WTC11 (cell line): ENCODE data around the gene COG6. TPM values are rescaled to one million over a fixed set of nuclear protein-coding genes. Genes with fewer than 3 reads are reported as not detected.

Source experiments
- ATAC-seq: fragments of 200-7000 bp; cut with Tn5 transposase; 2 replicates; pipeline ENCODE4 v1.10.0; 2021; ENCODE audit warnings: mild to moderate bottlenecking, moderate library complexity
- CTCF ChIA-PET: fragments of 300-600 bp; sonication (Branson Sonifier 250); formaldehyde crosslinking; loops from one replicate; lab custom pipeline; 2021; ENCODE audit warnings: antibody characterized with exemption; lab: Charles Lee
- POLR2A ChIA-PET: fragments of 350-600 bp; sonication (Branson Sonifier 250); formaldehyde crosslinking; loops from one replicate; lab custom pipeline; 2021; ENCODE audit warnings: antibody characterized with exemption; lab: Charles Lee
- DNase-seq: peaks from one replicate; pipeline ENCODE4 v3.0.0; 2021; ENCODE audit warnings: low spot score
- H3K27ac Mint-ChIP-seq: 2 replicates; pipeline ENCODE4 v1.8.0; 2021; ENCODE audit warnings: mixed read lengths
- H3K27me3 Mint-ChIP-seq: 2 replicates; pipeline ENCODE4 v1.8.0; 2021; ENCODE audit warnings: low read depth, mild to moderate bottlenecking, moderate library complexity, mixed read lengths
- H3K36me3 Mint-ChIP-seq: 2 replicates; pipeline ENCODE4 v1.8.0; 2021; ENCODE audit warnings: mixed read lengths
- H3K4me1 Mint-ChIP-seq: 2 replicates; pipeline ENCODE4 v1.8.0; 2022; ENCODE audit warnings: mixed read lengths
- H3K4me3 Mint-ChIP-seq: 2 replicates; pipeline ENCODE4 v1.8.0; 2021; ENCODE audit warnings: mild to moderate bottlenecking, moderate library complexity, mixed read lengths
- H3K9me3 Mint-ChIP-seq: 2 replicates; pipeline ENCODE4 v1.8.0; 2021; ENCODE audit warnings: mixed read lengths
- ATF1 ChIP-seq: sonication (generic); formaldehyde crosslinking; IDR thresholded peaks from 2 replicates; pipeline ENCODE4 v1.8.1; 2023; ENCODE audit warnings: mild to moderate bottlenecking, moderate library complexity, missing genetic modification reagents
- CREM ChIP-seq: sonication (generic); formaldehyde crosslinking; IDR thresholded peaks from 2 replicates; pipeline ENCODE4 v1.8.1; 2022; ENCODE audit warnings: mild to moderate bottlenecking, missing genetic modification reagents, moderate library complexity
- GRHL2 ChIP-seq: fragments of 250-450 bp; sonication (Bioruptor Pico); IDR thresholded peaks from 2 replicates; pipeline ENCODE4 v1.8.0; 2022; ENCODE audit warnings: mild to moderate bottlenecking, moderate library complexity; ENCODE audit not compliant: insufficient replicate concordance, severe bottlenecking
- JUN ChIP-seq: sonication (generic); formaldehyde crosslinking; IDR thresholded peaks from 2 replicates; pipeline ENCODE4 v1.8.0; 2023; ENCODE audit warnings: mild to moderate bottlenecking, missing genetic modification reagents
- NFE2L1 ChIP-seq: sonication (generic); formaldehyde crosslinking; IDR thresholded peaks from 2 replicates; pipeline ENCODE4 v1.8.1; 2023; ENCODE audit warnings: missing genetic modification reagents
- SOX15 ChIP-seq: fragments of 250-450 bp; sonication (Bioruptor Pico); IDR thresholded peaks from 2 replicates; pipeline ENCODE4 v1.9.0; 2021; ENCODE audit warnings: mild to moderate bottlenecking
- TCF7 ChIP-seq: sonication (generic); formaldehyde crosslinking; IDR thresholded peaks from 2 replicates; pipeline ENCODE4 v1.8.0; 2022; ENCODE audit warnings: mild to moderate bottlenecking, low read depth, missing genetic modification reagents, moderate library complexity
- TEAD1 ChIP-seq: sonication (generic); formaldehyde crosslinking; IDR thresholded peaks from 2 replicates; pipeline ENCODE4 v1.8.0; 2022; ENCODE audit warnings: mild to moderate bottlenecking, missing genetic modification reagents
- ZMAT4 ChIP-seq: fragments of 250-450 bp; sonication (Bioruptor Pico); IDR thresholded peaks from 2 replicates; pipeline ENCODE4 v1.9.0; 2021; ENCODE audit warnings: mild to moderate bottlenecking
- ZNF396 ChIP-seq: fragments of 250-450 bp; sonication (Bioruptor Pico); IDR thresholded peaks from 2 replicates; pipeline ENCODE4 v1.8.0; 2021; ENCODE audit warnings: mild to moderate bottlenecking, moderate library complexity, borderline replicate concordance
- ZNF512 ChIP-seq: sonication (generic); formaldehyde crosslinking; IDR thresholded peaks from 2 replicates; pipeline ENCODE4 v1.8.1; 2022; ENCODE audit warnings: missing genetic modification reagents, borderline replicate concordance
- ZSCAN18 ChIP-seq: fragments of 250-450 bp; sonication (Bioruptor Pico); IDR thresholded peaks from 2 replicates; pipeline ENCODE4 v2.1.2; 2022; ENCODE audit warnings: mild to moderate bottlenecking, moderate library complexity
- total RNA-seq: library from RNA; stranded (reverse); gene quantifications from 3 replicates; pipeline ENCODE4 v1.2.3, GENCODE V29; 2021
- TF ChIP-seq, protein P1 (sequence below): fragments of 250-450 bp; sonication (Bioruptor Pico); IDR thresholded peaks from 2 replicates; pipeline ENCODE4 v1.9.0; 2021; ENCODE audit warnings: moderate library complexity, mild to moderate bottlenecking, inconsistent platforms, borderline replicate concordance
- TF ChIP-seq, protein P2 (sequence below): fragments of 250-450 bp; sonication (Bioruptor Pico); conservative IDR thresholded peaks from 2 replicates; pipeline ENCODE4 v1.9.0; 2021; ENCODE audit warnings: mild to moderate bottlenecking
- TF ChIP-seq, protein P3 (sequence below): sonication (generic); formaldehyde crosslinking; IDR thresholded peaks from 2 replicates; pipeline ENCODE4 v1.8.1; 2022; ENCODE audit warnings: low read depth, mild to moderate bottlenecking, moderate library complexity, missing genetic modification reagents, borderline replicate concordance
- TF ChIP-seq, protein P4 (sequence below): sonication (generic); formaldehyde crosslinking; IDR thresholded peaks from 2 replicates; pipeline ENCODE4 v1.8.0; 2022; ENCODE audit warnings: missing genetic modification reagents

COG6 gene
- total RNA-seq, 1 experiment from 2014 or later: 23.0 TPM

- TF ChIP-seq, protein P1, sequence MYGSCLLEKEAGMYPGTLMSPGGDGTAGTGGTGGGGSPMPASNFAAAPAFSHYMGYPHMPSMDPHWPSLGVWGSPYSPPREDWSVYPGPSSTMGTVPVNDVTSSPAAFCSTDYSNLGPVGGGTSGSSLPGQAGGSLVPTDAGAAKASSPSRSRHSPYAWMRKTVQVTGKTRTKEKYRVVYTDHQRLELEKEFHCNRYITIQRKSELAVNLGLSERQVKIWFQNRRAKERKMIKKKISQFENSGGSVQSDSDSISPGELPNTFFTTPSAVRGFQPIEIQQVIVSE (CRISPR knock-in tag): no peak
- TF ChIP-seq ZSCAN18: no peak
These were observed 130.6 kb downstream of the COG6 start (continued) for GRCh38 chr13:39786091-39786490.

DNA sequence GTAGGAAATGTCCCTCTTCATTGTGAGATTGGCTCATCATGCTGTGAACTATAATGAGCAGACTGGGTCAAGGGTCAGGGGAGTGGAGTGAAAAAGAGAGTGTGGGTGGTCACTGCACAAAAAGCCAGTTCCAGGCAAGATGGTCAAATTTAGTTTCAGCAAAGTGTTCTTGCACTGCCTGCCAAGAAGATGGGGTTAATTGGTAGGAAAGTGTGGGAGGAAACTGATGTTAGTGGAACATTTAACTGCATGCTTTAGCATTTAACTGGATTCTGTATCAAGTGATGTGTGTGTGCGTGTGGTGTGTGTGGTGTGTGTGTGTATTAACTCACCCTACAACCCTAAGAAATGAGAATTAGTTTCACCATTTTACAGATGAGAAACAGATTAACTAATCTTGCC lies 131.6 kb downstream of the COG6 start:
- Mint-ChIP-seq H3K4me1 (peaks cover 35% of the 10 kb centered on the region), H3K36me3 (peaks cover 26% of the 10 kb centered on the region), H3K9me3 (peaks cover 35% of the 10 kb centered on the region), H3K27me3 (peaks cover 2% of the 10 kb centered on the region; the same call in 1 of the 2 replicates), H3K4me3 (no peak overlapping the region), H3K27ac (peak overlapping the region; percentile 18; the same call in 1 of the 2 replicates)
- POLR2A ChIA-PET: no interaction called here
- DNase-seq (no peak), ATAC-seq (no peak)
- TF ChIP-seq JUN (no peak), ZMAT4 (CRISPR knock-in tag) (no peak), NFE2L1 (no peak), ZNF512 (CRISPR knock-in tag) (no peak), GRHL2 (CRISPR knock-in tag) (no peak), ATF1 (CRISPR knock-in tag) (no peak), TCF7 (no peak), TEAD1 (CRISPR knock-in tag) (no peak), CREM (CRISPR knock-in tag) (no peak), ZNF396 (CRISPR knock-in tag) (no peak), SOX15 (CRISPR knock-in tag) (no peak)
- TF ChIP-seq, protein P2, sequence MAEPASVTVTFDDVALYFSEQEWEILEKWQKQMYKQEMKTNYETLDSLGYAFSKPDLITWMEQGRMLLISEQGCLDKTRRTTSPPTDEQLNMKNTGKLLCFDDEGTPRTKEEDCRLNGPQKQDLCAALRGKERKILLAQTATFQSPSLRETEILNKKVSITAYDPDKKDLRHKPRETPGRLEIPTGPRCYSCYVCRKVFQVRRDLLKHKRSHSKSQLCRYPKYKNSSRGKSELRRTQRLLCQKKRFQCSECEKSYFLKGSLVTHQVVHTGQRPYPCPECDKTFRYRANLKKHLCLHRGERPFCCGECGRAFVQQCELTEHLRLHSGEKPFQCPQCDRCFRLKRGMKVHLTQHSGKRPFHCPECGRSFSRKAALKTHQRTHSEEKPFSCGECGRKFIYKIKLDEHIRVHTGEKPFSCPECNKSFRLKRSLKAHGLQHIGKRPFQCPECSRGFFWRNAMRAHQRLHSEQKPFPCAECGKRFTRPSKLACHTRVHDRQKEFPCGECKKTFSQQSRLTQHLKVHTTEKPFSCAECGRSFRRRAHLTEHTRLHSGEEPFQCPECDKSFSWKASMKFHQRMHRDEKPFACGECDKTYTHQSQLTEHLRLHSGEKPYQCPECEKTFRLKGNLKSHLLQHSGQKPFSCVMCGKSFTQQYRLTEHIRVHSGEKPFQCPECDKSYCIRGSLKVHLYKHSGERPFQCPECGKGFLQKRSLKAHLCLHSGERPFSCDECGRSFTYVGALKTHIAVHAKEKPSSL: no peak
- TF ChIP-seq, protein P3, sequence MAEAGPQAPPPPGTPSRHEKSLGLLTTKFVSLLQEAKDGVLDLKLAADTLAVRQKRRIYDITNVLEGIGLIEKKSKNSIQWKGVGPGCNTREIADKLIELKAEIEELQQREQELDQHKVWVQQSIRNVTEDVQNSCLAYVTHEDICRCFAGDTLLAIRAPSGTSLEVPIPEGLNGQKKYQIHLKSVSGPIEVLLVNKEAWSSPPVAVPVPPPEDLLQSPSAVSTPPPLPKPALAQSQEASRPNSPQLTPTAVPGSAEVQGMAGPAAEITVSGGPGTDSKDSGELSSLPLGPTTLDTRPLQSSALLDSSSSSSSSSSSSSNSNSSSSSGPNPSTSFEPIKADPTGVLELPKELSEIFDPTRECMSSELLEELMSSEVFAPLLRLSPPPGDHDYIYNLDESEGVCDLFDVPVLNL (CRISPR knock-in tag): no peak
- TF ChIP-seq, protein P4, sequence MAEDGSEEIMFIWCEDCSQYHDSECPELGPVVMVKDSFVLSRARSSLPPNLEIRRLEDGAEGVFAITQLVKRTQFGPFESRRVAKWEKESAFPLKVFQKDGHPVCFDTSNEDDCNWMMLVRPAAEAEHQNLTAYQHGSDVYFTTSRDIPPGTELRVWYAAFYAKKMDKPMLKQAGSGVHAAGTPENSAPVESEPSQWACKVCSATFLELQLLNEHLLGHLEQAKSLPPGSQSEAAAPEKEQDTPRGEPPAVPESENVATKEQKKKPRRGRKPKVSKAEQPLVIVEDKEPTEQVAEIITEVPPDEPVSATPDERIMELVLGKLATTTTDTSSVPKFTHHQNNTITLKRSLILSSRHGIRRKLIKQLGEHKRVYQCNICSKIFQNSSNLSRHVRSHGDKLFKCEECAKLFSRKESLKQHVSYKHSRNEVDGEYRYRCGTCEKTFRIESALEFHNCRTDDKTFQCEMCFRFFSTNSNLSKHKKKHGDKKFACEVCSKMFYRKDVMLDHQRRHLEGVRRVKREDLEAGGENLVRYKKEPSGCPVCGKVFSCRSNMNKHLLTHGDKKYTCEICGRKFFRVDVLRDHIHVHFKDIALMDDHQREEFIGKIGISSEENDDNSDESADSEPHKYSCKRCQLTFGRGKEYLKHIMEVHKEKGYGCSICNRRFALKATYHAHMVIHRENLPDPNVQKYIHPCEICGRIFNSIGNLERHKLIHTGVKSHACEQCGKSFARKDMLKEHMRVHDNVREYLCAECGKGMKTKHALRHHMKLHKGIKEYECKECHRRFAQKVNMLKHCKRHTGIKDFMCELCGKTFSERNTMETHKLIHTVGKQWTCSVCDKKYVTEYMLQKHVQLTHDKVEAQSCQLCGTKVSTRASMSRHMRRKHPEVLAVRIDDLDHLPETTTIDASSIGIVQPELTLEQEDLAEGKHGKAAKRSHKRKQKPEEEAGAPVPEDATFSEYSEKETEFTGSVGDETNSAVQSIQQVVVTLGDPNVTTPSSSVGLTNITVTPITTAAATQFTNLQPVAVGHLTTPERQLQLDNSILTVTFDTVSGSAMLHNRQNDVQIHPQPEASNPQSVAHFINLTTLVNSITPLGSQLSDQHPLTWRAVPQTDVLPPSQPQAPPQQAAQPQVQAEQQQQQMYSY (CRISPR knock-in tag): no peak
- CTCF ChIA-PET: no interaction called here
